GM12874 (cell line): ENCODE measurements around the gene SEC31A.

Experiments used
- CTCF ChIP-seq: IDR thresholded peaks from 2 replicates; pipeline ENCODE4 v1.5.1; 2011; ENCODE audit warnings: low read depth, mild to moderate bottlenecking, control low read depth, low read length, moderate library complexity; ENCODE audit not compliant: insufficient read depth

The SEC31A gene

GRCh38 chr4:82814034-82814433, 76.9 kb downstream of the SEC31A start:
- TF ChIP-seq CTCF, result no peak

- TF ChIP-seq CTCF, result no peak
Observed at GRCh38 chr4:82811838-82812341, 79.1 kb downstream of the SEC31A start.

GRCh38 chr4:82811392-82811791, 79.6 kb downstream of the SEC31A start:
- TF ChIP-seq CTCF, result no peak

- TF ChIP-seq CTCF, result no peak
Observed at GRCh38 chr4:82810176-82810575, 80.8 kb downstream of the SEC31A start.

- TF ChIP-seq CTCF, result no peak
Observed at GRCh38 chr4:82809619-82810018, 81.3 kb downstream of the SEC31A start.

- TF ChIP-seq CTCF, result no peak
Observed at GRCh38 chr4:82803746-82804145, 87.2 kb downstream of the SEC31A start.

- no peak for TF ChIP-seq CTCF
Observed at GRCh38 chr4:82802911-82803310, 88.0 kb downstream of the SEC31A start.
